ENCODE data around the gene CASKIN2.

The CASKIN2 gene

GRCh38 chr17:75548813-75549212, 33.5 kb upstream of the CASKIN2 start:
- DNase-seq, result no peak

DNA sequence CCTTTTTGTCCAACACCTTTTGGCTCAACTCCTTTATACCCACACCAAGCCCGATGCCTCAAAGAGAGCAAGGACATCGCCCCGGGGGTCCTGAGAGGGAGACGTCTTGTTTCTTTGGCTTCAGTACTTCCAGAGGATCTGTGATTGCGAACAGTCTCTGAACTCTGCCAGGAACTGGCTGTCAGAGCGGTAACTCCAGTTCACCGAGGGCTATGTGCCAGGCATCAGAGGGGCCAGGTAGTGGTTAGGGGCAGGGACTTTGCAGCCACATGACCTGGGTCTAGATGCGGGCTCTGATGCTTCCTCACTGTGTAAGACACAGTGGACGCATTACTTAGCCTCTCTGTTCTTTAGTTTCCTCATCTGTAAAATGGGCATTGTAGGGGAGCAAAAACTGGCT, 31.8 kb upstream of the CASKIN2 start:
- DNase-seq, result no peak

DNA sequence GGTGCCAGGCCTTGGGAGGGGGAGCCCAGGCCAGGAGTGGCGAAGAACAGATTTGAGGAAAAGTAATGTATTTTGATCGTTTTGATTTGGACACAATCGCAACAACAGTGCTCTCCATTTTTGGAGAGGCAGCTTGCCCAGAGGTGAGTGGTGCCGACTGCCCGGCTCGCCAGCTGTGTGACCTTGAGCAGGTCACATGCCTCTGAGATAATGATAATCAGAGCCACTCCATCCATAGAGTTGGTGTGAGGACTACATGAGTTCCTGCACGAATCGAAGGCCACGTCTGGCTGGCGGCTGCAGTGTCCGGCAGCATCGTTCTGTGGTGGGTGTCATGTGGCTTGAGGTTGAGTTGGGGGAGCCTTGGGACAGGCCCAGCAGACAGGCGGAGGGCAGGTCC, 30.8 kb upstream of the CASKIN2 start:
- no peak for DNase-seq

DNA sequence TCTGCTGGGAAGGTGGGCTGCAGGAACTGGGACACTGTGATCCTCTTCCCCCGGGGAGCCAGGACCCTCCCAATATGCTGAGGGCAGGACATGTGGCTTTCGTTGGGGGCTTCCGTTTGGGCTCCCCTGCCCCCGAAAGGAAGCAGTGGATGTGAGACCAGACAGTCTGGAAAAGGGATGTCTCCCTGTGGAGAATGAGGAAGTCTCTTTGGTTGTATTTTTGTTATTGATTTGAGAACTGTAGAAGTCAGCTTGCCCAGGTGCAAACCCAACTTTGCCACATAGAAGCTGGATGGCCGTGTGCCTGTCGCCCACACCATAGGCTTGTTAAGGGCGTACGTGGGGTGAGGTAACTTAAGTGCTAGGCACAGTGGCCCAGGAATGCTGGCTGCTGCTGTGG, 28.9 kb upstream of the CASKIN2 start:
- DNase-seq, result no peak

DNA sequence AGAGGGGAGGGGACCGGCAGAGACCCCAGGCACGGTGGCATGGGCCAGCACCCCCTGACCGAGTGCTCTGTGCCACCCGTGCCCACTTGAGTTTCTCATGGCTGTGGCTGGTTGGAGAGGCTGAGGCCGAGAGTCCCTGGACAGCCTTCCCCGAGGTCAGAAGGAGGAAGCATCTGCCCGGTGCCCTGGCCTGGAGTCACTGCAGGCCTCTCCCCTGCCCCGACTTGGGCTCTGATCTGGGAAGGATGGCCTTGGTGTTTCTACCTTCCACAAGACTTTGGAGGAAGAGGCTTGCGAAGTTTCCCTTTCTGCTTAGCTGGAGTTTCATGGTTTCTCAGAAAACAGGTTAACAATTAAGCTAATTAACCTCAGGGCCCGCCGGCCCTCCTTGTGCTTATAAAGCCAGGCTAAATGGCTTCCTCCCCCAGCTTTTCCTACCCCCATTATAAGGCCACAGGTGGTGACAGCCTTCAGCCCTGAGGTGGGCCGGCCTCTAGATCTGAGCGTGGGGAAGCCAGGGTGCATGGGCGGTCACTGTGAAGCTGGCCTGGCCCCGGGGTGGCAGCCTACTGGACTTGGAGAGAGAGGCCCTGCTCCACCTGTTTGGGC, 27.5 kb upstream of the CASKIN2 start:
- no peak for DNase-seq

- no peak for DNase-seq
Observed at GRCh38 chr17:75542229-75542628, 26.9 kb upstream of the CASKIN2 start.

GRCh38 chr17:75540923-75541503, 25.7 kb upstream of the CASKIN2 start:
- DNase-seq, result no peak

DNA sequence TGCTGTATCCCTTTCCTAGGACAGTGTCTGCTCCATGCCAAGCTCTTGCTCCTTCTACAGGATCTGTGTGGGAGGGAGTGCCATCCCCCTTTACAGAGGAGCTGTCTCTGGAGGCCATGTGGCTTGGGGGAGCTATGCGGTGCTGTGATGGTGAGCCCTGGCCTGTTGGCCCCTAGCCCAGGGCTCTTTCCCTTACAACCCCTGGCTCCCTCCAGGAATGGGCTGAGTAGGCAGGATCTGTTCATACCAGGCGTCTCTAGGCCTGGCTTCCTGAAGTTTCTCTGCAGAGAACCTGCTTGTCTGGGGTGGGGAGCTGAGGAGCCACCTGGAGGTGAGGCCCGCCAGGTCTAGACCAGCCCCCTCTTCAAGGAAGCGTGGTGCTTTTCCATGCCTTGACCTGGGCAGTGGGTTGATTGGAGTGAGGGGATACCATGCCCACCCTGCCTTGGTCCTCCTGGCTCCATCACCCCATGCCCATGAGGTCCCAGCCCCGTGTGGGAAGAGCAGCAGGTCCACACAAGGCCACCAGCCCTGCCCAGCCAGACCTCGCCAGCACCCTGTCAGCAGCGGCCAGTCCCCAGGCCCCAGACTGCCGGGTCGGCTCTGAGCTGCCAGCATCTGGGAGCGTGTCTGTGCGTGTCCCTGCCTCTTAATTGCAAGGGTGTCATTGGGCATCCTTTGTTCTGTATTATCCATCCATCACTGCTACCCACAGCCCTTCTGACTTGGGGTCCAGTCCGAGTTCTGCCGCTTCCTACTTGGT, 24.8 kb upstream of the CASKIN2 start:
- DNase-seq, result no peak

GRCh38 chr17:75536366-75536765, 21.0 kb upstream of the CASKIN2 start:
- DNase-seq, result no peak

DNA sequence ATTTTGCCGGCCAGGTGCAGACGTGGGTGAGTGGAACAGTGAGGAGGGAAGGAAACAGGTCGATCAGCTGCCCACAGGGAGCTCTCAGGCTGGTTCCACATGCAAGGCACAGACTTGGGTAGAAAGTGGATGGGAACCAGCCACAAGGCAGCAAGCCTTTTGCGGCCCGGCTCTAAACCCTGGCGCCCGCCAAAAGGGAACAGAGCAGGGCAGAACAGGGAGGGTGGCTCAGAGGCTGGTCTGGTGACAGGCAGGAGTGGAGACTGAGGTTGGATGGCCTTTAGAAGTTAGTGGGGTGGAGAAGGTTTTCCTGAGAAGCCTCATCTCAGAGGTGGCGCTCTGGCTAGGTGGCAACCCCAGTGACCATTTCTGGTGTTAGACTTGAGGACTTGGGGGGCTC, 20.5 kb upstream of the CASKIN2 start:
- DNase-seq, result no peak

DNA sequence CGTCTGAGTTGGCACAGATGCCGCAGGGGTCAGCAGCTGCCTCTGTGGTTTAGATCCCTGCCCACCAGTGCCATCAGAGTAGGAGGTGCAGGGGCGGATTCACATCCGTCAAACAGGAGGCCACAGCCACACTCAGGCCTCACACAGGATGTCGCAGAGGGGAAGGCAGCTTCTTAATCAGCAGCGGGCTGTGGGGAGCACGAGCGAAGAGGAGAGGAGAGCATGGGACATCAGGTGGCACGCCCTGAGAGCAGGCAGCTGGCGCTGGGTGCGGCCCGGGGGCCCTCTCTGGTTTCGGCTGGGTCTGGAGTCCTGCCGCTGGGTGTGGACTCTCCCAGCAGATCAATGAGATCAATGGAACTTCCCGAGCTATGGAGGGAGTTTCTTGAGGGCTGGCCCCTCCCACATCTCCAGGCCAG, 19.8 kb upstream of the CASKIN2 start:
- DNase-seq, result peak; percentile 33

DNA sequence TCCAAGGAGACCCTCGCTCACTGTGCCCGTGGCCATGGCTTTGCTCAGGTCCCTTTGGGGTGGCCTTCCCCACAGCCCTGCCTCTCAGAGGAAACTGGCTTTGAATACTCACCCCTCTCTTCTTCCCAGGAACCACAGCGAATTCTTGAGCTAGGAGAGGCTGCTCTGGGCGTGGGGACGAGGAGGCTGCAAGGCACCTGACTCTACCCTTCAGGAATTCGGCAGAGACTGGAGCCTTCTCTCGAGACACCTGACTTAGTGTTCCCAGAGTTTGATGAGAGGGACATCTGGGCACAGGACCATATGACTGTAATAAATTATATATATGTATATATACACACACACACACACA, 16.4 kb upstream of the CASKIN2 start:
- no peak for DNase-seq

GRCh38 chr17:75530837-75531720, 15.7 kb upstream of the CASKIN2 start:
- no peak for DNase-seq

DNA sequence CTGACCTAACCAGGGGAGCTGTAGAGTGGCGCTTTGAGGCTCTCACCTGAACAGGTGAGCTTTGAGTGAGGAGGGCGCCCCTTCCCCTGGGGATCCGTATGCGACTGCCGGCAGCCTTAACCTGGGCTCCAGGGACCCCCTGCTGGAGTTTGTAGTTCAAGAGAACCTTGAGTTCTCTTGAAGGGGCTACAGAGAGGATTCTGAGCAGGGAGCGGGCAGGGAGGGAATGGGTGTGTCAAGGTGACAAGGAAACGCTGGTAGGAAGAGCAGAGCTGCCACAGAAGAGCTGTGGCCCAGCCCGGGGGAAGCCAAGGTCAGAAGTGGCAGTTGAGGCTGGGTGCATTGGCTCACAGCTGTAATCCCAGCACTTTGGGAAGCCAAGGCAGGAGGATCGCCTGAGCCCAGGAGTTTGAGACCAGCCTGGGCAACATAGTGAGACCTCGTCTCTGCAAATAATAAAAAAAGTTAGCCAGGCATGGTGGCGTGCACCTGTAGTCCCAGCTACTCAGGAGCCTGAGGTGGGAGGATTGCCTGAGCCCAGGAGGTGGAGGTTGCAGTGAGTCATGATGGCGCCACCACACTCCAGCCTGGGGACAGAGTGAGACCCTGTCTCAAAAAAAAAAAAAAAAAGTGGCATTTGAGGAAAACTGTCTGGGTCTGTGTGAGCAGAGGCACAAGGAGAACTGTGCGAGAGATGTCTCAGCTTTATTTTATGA, 11.4 kb upstream of the CASKIN2 start:
- DNase-seq, result no peak

DNA sequence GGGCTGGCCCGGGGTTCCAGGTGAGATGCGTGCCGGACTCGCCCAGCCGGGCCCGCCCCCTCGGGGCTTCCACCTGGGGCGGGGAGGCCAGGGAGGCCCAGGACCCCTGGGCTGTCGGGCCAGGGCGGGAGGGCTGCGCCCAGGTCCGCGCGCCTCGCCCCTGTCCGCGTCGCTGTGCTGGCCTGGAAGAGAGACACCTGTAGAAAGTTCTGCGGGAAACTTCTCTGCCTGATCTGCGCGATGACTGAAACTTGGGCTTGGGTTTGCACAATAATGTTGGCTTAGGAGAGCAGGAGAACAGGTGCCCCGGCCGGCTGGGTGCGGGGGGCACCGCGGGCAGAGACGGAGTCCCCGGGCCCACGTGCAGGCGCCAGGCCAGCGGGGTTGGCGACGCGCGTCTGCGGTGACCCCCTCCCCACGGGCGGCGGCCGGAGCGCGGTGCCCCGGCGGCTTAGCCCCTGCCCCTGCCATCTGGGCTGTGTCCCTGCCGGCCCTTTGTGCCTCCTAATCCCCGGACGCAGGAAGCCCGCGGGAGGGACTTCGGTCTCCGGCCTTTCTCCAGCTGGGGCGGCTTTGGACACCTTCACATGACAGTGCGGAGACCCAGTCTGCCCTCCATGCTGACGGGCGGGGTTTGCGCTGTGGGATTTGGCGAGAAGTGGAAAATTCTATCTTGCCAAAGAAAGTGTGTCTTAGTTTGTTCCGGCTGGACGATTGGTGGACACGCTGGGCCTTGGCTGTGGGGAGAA, 10.6 kb upstream of the CASKIN2 start:
- peak; percentile 49 for DNase-seq

GRCh38 chr17:75524970-75525805, 9.9 kb upstream of the CASKIN2 start, which contains the start of gene LLGL2:
Gene LLGL2 (plus strand): TSS chr17:75525697. CDS start chr17:75543427, 17,730 bp downstream.
- peak; percentile 74 for DNase-seq

GRCh38 chr17:75524269-75524969, 9.1 kb upstream of the CASKIN2 start:
- DNase-seq, result no peak

- DNase-seq, result no peak
Observed at GRCh38 chr17:75523647-75524046, 8.3 kb upstream of the CASKIN2 start.

DNA sequence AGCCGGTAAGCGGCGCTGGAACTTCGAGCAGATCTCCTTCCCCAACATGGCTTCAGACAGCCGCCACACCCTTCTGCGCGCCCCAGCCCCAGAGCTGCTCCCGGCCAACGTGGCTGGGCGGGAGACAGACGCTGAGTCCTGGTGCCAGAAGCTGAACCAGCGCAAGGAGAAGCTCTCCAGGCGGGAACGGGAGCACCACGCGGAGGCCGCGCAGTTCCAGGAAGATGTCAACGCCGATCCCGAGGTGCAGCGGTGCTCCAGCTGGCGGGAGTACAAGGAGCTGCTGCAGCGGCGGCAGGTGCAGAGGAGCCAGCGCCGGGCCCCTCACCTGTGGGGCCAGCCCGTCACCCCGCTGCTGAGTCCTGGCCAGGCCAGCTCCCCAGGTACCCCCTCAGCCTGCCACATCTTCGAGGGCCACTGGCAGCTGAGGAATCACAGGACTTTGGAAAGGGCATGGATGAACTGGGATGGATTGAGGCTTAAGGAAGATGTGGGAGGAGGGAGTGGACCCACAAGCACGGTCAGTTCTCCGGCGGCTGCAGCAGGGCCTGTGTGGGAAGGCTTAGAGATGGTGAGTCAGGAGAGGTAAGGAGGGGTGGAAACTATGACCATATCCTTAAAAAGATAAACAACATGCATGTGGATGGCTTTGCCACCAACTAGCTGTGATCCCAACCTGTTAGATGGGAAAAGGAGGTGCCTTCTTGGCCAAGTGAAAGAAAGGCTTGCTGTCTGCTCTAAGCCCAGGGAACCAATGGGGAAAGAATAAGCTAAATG, 6.8 kb upstream of the CASKIN2 start:
- no peak for DNase-seq

Measured in retina (tissue), 1 donor.